SHP77 treated with DMSO at 0.1 percent for 48 hours (cell line): Measurements from ENCODE around the gene KIFAP3.
"Not testable (repeated sequence)": the region's sequence is repeated elsewhere in the genome, so short reads cannot be mapped to it uniquely, and the experiment has no call there.

Source experiments
- DNase-seq: peaks from one replicate; lab custom pipeline; 2025; lab: John Stamatoyannopoulos, UW

KIFAP3 gene

DNA sequence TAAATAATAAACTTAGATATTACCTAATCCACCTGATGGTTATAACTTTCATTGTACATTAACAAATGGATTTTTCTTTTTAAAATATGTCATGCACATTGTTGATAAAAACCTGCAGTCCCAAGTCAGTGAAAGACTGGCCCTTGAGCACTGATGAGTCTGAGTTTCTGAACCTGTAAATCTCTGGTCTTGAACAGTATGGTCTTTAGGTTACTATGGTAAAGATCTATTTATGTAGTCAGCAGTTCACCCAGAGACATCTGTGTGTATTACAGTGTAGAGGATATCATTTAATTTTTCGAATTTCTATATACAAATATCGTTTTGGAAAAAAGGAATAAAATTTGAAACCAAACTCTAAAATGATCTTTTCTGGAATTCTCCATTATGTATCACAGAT is 150.4 kb downstream of the KIFAP3 start:
- no peak for DNase-seq

DNA sequence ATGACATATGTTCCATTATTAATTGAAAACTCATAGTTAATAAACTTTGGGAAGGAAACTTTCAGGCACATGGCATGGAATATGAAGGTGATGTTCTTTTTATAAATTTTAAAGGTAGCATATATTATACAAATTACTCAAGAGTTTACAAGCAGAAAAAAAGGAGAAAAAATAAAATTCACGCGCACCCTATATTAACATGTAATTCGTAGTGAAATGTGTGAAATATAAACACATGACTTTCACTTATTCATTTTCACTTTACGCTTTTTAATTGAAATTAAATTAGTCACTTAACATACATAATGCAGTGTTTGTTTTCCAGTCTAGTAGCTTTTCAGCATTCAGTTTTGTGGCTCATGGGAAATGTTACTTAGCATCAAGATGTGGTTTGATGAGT is 153.4 kb downstream of the KIFAP3 start:
- no peak for DNase-seq

DNA sequence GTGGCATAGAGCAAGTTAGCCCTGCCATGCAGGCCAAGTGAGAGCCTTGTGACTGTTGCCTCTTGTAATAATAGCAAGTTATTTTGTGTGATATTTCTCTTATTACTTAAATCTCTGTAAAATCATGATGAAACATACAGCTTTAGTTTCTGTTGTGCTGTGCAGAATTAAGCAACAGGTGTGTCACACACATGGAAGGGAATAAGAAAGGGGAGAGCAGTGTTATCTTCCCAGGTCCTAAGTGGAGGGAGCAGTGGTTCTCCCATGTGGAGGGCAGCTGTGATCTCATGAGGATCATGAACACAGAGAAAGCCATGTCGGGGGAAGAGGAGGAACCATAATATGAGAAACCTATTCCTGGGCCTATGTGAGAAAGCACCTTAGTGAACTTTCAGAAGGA is 155.6 kb downstream of the KIFAP3 start:
- DNase-seq, result no peak

DNA sequence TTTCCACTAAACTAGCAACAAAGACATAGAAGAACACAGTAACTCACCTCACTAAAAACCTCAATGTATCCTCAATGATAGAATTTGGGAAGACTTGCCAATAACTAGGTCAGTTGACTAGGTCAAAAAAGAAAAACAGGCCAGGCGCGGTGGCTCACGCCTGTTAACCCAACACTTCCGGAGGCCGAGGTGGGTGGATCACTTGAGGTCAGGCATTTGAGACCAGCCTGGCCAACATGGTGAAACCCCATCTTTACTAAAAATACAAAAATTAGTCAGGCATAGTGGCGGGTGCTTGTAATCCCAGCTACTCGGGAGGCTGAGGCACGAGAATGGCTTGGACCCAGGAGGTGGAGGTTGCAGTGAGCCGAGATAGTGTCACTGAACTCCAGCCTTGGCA is 156.3 kb downstream of the KIFAP3 start:
- not testable (repeated sequence) for DNase-seq

DNA sequence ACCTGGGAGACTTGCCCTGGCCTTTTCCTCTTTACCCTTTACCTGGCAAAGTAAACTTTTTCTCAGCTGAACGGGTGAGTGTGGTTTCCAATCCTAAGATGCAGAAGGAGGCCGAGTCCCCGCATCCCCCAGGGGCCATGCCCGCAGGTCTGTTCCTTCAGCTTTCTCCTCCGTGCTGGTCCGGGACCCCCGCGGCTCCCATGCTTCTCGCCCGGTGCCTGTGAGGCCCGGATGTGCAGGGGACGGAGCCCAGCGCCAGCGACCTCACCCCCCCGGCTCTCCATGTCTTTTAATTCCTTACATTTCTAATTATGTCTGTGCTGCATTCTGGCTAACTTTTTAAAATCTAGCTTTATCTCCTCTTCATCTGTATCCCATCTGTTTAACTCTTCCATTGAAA is 159.3 kb downstream of the KIFAP3 start:
- DNase-seq, result no peak

DNA sequence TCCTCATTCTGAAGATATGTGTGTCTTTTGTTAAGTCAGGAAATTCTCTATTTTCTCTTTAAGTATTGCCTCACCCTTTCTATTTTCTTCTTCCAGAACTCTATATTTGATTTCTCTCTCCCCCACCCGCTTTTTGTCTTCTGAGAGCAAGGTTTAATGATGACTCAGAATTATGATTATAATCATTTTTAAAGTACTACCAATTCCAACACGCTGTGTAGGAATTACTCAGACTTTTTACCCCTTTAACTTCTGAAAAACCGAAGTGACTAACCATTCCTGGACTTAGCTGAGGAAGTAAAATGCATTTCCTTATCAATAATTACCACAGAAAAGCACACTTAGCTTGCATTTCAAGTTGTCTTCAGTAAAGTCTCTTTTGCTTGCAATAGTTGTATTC is 160.0 kb downstream of the KIFAP3 start:
- no peak for DNase-seq

DNA sequence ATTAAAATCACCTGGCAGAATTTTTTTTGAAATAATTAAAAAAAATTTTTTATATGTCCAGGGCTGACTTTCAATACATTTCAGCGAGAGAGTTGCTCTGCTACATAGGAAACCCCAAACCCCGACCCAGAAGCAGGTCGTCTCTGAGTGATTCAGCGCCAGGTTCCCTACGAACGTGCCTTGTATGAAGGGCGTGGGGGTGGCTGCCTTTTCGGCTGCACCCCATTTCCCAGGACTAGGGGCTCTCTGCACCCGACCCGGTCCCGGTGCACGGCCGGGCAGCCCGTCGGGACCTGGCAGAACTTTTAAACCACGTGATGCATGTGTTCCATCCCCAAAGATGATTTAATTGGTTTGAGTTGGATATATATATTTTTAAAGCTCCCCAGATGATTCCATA is 165.0 kb downstream of the KIFAP3 start:
- no peak for DNase-seq

DNA sequence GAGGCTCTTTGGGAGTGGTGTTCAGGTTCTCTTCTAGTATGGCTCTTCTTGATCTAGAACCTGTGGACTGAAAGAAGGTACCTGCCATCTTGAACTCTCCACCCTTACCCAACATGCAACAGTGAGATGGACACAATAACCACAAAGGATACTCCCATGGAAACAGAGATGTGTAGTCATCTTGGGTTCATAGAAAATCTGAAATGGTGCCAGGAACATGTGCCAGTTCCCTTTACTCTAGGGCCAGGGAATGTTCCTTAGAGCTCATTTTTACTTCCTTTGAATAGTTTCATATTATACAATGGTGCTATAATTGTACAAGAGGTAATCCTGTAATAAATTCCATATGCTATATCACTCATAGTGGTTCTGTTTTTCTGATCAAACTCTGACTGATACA is 167.6 kb downstream of the KIFAP3 start:
- no peak for DNase-seq

DNA sequence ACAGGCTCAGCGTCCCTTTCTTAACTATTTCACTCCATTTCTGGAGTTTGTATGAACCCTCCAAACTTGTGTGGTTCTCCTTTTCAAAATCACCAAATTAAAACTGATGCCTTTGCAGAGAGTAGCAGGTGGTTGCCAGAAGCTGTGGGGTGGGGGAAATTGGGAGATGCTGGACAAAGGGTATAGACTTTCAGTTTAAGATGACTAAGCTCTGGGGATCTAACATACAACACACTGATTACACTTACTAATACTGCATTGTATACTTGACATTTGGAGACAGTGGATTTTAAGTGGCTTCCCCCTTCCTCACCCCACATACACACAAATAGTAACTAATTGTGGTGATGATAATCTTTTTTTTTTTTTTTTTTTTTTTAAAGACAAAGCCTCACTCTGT is 169.7 kb downstream of the KIFAP3 start:
- no peak for DNase-seq

DNA sequence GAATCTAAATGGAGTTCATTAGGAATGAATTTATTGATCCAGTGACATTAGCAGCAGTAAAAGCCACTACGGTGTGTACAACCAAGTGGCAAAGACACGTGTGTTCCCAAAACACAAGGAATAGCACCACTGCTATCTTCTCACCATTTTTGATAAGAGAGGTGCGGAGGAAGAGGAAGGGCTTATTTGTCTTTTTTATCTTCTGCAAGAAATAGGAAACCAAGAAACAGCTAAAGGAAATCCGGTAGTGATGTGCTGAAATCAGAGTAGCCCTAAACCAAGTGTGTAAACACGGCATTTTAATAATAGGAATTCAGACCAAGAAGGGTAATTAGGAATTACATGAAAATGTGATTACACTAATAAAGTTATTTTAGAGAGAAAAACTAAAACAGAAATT is 171.7 kb downstream of the KIFAP3 start:
- no peak for DNase-seq

DNA sequence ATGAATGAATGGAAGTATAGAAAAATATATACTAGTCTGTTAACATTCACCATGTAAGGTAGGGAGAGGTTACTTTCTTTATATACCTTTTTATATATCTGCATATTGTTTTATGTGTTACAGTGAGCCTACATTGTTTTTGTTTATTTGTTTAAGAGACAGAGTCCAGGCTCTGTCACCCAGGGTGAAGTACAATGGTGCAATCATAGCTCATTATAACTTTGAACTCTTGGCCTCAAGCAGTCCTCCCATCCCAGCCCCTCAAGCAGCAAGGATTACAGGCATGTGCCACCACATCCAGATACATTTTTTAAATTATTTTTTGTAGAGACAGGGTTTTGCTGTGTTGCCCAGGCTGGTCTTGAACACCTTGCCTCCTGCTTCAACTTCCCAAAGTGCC is 173.4 kb downstream of the KIFAP3 start:
- no peak for DNase-seq

DNA sequence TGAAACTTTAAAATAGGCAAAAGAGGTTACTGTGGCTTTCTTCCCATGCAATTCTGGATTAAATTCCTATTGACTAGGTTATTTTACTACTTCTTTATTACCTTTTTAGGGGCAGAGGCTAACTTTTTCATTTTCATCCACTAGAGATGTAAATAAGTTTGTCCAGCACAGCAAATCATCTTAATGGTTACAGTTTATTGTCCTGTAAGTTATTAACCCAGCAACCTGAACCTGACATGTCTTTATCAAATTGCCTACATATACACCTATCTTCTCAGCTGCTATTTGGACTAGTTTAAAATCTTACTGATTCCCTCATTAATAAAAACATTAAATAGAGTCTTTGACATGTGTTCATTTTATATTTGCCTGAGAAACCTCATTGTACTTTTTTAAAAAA is 173.9 kb downstream of the KIFAP3 start:
- DNase-seq, result no peak

DNA sequence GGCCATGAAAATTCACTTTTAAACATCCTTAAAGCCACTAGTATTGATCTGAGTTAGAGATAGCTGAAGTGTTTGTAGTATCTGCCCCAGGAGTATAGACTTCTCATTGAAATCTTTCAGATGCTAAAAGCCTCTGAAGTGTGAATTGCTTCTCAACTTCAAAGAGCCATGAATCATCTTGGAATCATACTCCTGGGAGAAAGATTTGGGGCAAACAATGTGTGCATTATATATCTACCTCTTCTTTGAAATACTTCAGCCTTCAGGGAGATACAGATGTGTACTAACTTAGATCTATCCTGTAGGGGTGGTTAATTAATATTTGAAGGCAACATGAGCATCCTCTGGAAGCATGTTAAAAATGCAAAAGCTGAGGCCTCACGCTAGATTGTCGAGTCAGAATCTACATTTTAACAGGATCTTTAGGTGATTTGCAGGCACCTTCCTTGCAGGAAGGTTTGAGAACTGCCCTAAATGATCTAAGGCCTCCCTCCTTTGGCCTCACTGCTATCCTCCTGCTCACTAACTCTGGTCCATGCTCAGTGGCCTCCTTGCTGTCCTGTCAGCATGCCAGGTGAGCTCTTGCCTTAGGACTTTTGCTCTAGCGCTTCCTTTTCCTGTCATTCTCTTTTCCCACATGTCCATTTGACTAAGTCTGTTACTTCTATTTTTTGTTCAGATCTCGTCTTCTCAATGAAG is 174.8 kb downstream of the KIFAP3 start:
- no peak for DNase-seq

DNA sequence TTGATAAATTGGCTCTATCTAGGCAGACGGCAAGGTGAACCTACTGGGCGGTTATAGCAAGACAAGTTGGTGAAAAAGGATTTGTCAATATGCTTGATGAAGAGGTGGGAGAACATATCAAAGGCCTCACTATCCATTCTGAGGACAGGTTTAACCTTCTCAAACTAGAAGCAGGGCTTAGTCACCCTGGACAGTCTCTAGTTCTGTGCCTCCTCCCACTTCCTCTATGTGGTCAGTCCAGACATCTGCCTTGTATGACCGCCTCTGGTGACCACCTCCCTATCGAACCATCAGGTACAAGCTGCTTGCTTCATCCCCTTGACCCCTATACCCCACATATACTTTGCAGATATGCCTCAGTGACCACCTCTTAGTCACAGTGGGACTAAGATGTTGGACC is 178.5 kb downstream of the KIFAP3 start:
- no peak for DNase-seq

DNA sequence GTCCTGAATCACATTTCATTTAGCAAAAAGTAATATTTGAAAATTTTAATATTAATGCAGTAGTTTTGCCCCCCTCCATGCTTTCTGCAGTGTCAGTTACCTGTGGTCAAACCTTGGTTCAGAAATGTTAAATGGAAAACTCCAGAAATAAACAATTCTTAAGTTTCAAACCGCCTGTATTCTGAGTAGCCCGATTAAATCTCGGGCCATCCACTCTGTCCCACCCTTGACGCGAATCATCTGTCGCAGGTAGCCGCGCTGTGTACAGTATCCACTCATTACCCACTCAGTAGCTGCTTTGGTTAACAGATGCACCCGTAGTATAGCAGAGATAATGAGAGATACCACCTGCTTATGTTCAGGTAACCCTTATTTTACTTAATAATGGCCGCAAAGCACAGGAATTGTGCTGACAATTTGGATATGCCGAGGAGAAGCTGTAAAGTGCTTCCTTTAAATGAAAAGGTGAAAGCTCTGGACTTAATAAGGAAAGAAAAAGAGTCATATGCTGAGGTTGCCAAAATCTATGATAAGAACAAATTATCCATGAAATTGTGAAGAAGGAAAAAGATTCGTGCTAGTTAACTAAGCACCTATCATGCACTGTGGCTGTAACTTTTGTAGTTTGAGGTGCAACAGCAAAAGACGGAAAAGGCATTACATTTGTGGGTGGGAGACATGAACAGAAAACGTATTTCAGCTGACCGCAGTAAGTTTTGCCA is 179.9 kb downstream of the KIFAP3 start:
- no peak for DNase-seq

DNA sequence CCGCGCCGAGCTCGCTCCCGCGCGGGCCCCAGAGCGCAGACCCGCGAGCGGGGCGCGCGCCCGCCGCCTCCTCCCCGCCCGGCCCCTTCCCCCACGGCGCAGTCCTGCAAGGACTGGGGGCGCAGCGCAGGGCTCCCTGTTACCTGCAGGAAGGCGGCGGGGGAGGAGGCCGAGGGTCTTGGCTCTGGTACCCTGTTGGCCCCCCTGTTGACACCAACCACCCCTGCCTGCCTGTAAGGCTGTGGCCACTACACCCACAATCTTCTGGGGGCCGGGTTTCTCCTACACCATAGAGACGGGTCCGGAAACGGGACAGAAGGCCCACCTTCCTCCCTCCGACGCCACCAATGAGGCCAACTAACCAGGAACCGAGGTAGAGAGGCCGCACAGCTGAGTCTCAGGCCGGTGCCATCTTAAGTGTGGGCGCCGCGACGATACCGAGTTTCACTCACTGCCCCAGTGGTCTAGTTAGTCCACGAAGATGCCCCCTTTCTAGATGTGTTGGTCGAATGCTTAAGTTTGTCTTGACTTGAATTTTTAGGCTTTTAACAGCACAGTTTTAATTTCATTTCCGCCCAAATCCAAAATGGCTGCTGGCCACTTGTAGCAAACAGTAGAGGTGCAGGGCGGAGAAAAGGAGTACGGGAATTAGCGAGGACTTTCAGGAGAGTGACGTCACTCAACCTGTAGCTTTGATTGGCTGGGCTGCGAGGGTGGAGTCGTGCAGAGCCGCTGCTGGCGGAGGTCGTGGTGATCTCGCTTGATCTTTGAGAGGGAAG is 180.7 kb downstream of the KIFAP3 start, which contains the start of gene SCYL3:
TSS of gene SCYL3 (minus strand) at position 252 of the 779 bp plus-strand sequence. CDS start 5,056 bp downstream, outside the sequence.
- DNase-seq, result peak; percentile 95

DNA sequence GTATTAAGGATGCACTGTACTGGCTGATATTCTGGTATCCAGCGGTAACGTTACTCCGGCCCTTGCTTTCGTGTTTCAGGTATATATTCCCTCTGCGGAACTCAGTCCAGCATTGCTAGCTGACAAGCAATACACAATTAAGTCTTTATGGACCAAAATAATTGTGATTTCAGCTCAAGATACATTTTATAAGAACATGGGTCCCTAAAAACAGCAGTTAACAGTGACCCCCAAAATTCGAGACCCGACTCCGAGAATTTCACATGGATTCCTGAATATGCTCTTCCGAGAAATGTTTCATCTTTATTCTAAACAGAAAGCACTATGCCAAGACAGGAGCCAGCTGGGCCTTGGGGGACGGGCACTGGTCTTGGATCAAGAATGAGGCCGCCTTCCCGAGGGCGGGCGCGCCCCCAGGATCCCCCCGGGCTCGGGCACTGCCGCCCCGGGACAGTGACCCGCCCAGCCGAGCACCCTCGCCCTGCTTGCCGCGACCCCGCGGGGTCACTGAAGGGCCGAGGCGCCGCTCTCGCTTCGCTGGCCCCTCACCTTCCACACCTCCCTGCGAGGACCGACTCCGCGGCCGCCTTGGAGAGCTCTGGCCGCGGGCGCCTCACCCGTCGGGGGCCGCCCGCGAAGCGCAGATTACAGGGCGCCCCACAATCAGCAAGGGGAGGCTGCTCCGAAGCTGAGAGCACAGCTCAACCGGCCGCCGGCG is 181.4 kb downstream of the KIFAP3 start:
- no peak for DNase-seq

DNA sequence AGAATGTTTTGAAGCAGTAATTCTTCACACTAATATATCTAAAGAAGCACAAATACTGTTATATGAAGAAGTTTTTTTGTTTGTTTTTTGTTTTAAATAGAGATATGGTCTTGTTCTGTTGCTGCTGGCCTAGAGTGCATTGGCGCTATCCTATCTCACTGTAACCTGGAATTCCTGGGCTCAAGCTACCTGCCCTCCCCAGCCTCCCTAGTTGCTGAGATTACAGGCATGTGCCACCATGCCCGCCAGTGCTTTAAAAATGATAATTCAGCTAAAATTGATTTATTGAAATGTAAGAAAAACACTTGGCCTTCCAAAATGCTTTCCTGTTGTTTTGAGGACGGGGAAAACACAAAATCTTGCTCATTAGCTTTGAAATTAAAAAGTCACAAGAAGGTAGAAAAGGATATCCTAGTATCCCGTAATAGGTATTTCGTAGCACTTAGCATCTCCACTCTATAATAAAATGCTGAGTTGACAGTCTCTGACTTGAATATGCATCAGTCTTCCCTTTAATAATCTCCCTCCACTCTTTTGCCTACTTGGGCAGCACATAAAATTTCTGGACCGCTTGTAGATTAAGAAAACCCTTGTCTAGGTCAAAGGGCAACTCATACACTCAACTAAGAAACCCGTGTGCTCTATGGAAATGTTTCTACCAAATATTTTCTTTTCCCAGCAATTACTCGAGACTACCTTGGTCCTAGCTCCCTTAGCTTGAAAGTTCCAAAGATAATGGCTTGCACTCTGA is 182.1 kb downstream of the KIFAP3 start:
- DNase-seq, result no peak

DNA sequence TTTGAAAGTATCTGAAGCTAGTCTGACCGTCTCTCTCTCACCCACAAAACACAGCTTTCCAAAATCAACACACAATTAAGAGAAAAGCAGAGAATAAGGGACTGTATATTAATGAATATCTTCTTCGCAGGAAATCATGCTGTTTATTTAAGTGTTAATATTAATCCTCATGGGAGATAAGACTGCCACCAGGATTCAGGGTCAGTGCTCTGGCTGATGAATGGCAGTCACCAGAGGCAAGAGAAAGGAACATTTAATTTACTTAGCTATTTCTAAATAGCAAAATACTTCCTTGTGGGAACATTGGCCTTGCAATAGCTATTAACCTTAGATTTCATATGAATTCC is 183.0 kb downstream of the KIFAP3 start:
- DNase-seq, result no peak

DNA sequence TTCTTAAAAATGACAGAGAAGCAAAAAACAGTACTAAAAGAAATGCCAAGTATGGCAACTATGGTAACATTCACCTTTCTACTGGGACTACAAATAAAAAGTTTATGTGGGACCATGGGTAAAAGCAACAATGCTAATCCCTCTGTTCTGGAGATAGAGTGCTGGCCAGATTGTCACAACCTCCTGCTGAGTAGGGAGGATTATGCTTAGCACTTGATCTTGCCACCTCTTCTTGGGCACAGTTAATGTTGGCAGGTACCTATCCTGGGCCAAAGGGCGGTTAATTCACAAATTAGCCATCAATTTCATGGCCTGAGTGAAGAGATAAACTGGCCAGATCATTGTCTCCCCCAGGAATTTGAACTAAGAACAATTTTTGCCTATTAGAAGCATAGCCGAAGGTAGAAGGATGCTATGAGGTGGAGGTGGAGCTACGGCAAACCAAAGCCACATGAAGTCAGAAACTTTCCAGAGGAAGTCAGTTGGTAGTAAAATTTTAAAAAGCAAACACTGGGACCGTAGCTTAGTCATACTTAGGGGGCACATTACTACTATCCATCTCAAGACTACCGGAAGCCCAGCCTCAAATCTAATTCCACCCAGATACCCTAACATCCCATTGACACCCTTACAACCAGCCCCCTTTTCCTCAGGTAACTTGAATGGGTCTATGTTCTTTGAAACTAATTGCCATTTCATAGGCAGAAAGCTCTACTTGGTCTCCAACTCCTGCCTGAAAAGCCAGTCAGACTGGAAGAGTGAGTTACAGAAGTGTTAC is 183.5 kb downstream of the KIFAP3 start:
- DNase-seq, result no peak

DNA sequence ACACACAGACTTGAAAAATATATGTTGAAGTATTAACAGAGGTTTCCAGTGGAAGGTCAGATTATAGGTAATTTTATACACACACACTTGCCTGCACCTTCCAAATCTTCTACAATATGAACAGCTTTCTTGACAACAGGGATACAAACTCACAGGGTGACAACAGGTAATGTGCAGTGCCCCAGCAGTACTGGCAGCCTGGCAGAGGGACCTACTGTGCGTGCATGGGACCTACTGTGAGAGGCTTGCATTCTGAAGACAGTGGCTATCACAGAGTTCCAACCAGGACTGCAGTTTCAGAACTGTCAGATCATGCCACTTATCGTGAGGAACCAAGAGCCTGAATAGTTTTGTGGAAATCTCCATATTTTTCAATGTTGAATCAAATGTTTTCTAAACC is 184.6 kb downstream of the KIFAP3 start:
- no peak for DNase-seq
